ENCODE data around the gene SUPT4H1.

- TF ChIP-seq CTCF (conservative IDR thresholded peaks at IDR 0.05; ENCODE audit: low read depth, low read length) (no peak), EZH2phosphoT487 (IDR thresholded peaks at IDR 0.05; ENCODE audit: borderline replicate concordance, low read length) (no peak), EZH2 (IDR thresholded peaks at IDR 0.05; ENCODE audit: low read length, unreplicated experiment) (no peak)
These were observed 8.5 kb upstream of the SUPT4H1 start for GRCh38 chr17:58360296-58361063.

Measured in PC-3 (cell line).